SK-N-SH (cell line): ENCODE results near the gene VRK2. TPM values are rescaled to one million over a fixed set of nuclear protein-coding genes. Genes with fewer than 3 reads are reported as not detected.

Experiments used
- CTCF ChIA-PET: fragments of 300-600, 350-600 bp; formaldehyde crosslinking; extraction: SDS; loops from one replicate; lab custom pipeline; 2021; lab: Yijun Ruan, JAX
- POLR2A ChIA-PET: fragments of 350-600 bp; sonication (Branson Sonifier 250); formaldehyde crosslinking; extraction: SDS; loops from one replicate; lab custom pipeline; 2020; ENCODE audit warnings: antibody characterized with exemption, inconsistent platforms; lab: Yijun Ruan, JAX
- DNase-seq: peaks from one replicate; pipeline ENCODE4 v3.0.0; 2012
- H2AFZ ChIP-seq: fragments of 200-600 bp; sonication (generic); 2 replicates; pipeline ENCODE4 v1.8.1; 2016; ENCODE audit warnings: antibody characterized with exemption, mild to moderate bottlenecking, low read depth
- H3F3A ChIP-seq: fragments of 200-600 bp; sonication (generic); replicated peaks from 2 replicates; pipeline ENCODE3; 2016; ENCODE audit warnings: antibody characterized with exemption, mild to moderate bottlenecking; ENCODE audit not compliant: insufficient read depth
- H3K27ac ChIP-seq, 2 experiments: fragments of 200-500 bp in 1 of 2; fragments of 200-600 bp in 1 of 2; sonication (Bioruptor generic) in 1 of 2; sonication (generic), shearing (Covaris generic) in 1 of 2; 2 replicates each; pipeline versions ENCODE4 v1.5.1 to v1.6.1; 2014 to 2016; ENCODE audit warnings: low read depth in 2 of 2, inconsistent platforms in 1 of 2, low read length in 1 of 2, mild to moderate bottlenecking in 1 of 2, mixed read lengths in 1 of 2
- H3K27me3 ChIP-seq: fragments of 200-600 bp; sonication (generic), shearing (Covaris generic); 2 replicates; pipeline ENCODE4 v1.6.1; 2016; ENCODE audit warnings: mixed run types; ENCODE audit not compliant: insufficient read depth
- H3K36me3 ChIP-seq, 2 experiments: fragments of 200-500 bp in 1 of 2; fragments of 200-600 bp in 1 of 2; sonication (Bioruptor generic) in 1 of 2; sonication (generic) in 1 of 2; replicated peaks in 1 of 2; 2 replicates each; pipeline versions ENCODE3 to v1.5.1; 2014 to 2016; ENCODE audit warnings: low read length in 1 of 2, mild to moderate bottlenecking in 1 of 2; ENCODE audit not compliant: insufficient read depth in 2 of 2, control insufficient read depth in 1 of 2
- H3K4me1 ChIP-seq, 2 experiments: fragments of 200-500 bp in 1 of 2; fragments of 200-600 bp in 1 of 2; sonication (Bioruptor generic) in 1 of 2; sonication (generic), shearing (Covaris generic) in 1 of 2; 2 replicates each; pipeline versions ENCODE4 v1.5.1 to v1.6.1; 2014 to 2016; ENCODE audit warnings: low read depth in 1 of 2, low read length in 1 of 2, mixed run types in 1 of 2; ENCODE audit not compliant: insufficient read depth in 2 of 2, control insufficient read depth in 1 of 2
- H3K4me2 ChIP-seq: fragments of 200-600 bp; sonication (generic), shearing (Covaris generic); 2 replicates; pipeline ENCODE4 v1.6.1; 2017; ENCODE audit warnings: mixed run types
- H3K4me3 ChIP-seq, 2 experiments: fragments of 200-500 bp in 1 of 2; fragments of 200-600 bp in 1 of 2; sonication (Bioruptor generic) in 1 of 2; sonication (generic), shearing (Covaris generic) in 1 of 2; 2 replicates each; pipeline versions ENCODE4 v1.5.1 to v1.8.1; 2014 to 2016; ENCODE audit warnings: low read depth in 2 of 2, inconsistent platforms in 1 of 2, low read length in 1 of 2, mild to moderate bottlenecking in 1 of 2, mixed read lengths in 1 of 2, moderate library complexity in 1 of 2
- H3K79me2 ChIP-seq: fragments of 200-600 bp; sonication (generic); 2 replicates; pipeline ENCODE4 v1.8.1; 2017; ENCODE audit warnings: mild to moderate bottlenecking; ENCODE audit not compliant: insufficient read depth
- H3K9ac ChIP-seq: fragments of 200-600 bp; sonication (generic); 2 replicates; pipeline ENCODE4 v1.6.1; 2017; ENCODE audit warnings: mixed run types
- H3K9me2 ChIP-seq: fragments of 200-600 bp; sonication (generic); 2 replicates; pipeline ENCODE4 v1.6.1; 2017; ENCODE audit warnings: mixed run types
- H3K9me3 ChIP-seq: fragments of 200-600 bp; sonication (generic); 2 replicates; pipeline ENCODE4 v1.6.1; 2017; ENCODE audit warnings: mixed run types, mild to moderate bottlenecking, moderate library complexity
- H4K20me1 ChIP-seq: fragments of 200-600 bp; sonication (generic); 2 replicates; pipeline ENCODE4 v1.6.1; 2017; ENCODE audit warnings: mild to moderate bottlenecking, mixed run types; ENCODE audit not compliant: insufficient read depth
- EP300 ChIP-seq, 2 experiments: IDR thresholded peaks; 2 replicates each; pipeline versions ENCODE4 v1.4.0 to v1.6.1; 2012; ENCODE audit warnings: borderline replicate concordance in 1 of 2, low read depth in 1 of 2, low read length in 1 of 2
- FOSL2 ChIP-seq: IDR thresholded peaks from 2 replicates; pipeline ENCODE4 v1.4.0; 2012; ENCODE audit warnings: low read depth, mild to moderate bottlenecking, moderate library complexity, borderline replicate concordance
- NFIC ChIP-seq: IDR thresholded peaks from 2 replicates; pipeline ENCODE4 v1.4.0; 2012; ENCODE audit warnings: borderline replicate concordance
- RAD21 ChIP-seq: IDR thresholded peaks from 2 replicates; pipeline ENCODE4 v1.6.1; 2012; ENCODE audit warnings: mild to moderate bottlenecking, low read length
- RXRA ChIP-seq: IDR thresholded peaks from 2 replicates; pipeline ENCODE4 v1.4.0; 2012; ENCODE audit warnings: low read depth, mild to moderate bottlenecking, borderline replicate concordance
- TAF1 ChIP-seq: IDR thresholded peaks from 2 replicates; pipeline ENCODE4 v1.6.1; 2012; ENCODE audit warnings: low read depth, mild to moderate bottlenecking, low read length, moderate library complexity, borderline replicate concordance
- TEAD4 ChIP-seq: IDR thresholded peaks from 2 replicates; pipeline ENCODE4 v1.4.0; 2012; ENCODE audit warnings: mild to moderate bottlenecking, borderline replicate concordance; ENCODE audit not compliant: insufficient read depth
- WGBS: methylation state at CpG from one replicate; pipeline ENCODE4 v1.1.6; 2017; ENCODE audit warnings: low lambda C conversion rate; 5-methylcytosine and 5-hydroxymethylcytosine counted together
- polyA plus RNA-seq, 3 experiments: library from polyadenylated mRNA; depleted of rRNA; stranded (reverse); fragments of >200 nt; gene quantifications; 2 replicates each; pipeline ENCODE4 v1.2.3, GENCODE V29; 2012
- TF ChIP-seq, protein P1 (sequence below): fragments of 150-350 bp; IDR thresholded peaks from 2 replicates; pipeline ENCODE4 v1.6.1; 2016; ENCODE audit warnings: mild to moderate bottlenecking, low read depth, low read length
- TF ChIP-seq, protein P2 (sequence below): IDR thresholded peaks from 2 replicates; pipeline ENCODE4 v1.4.0; 2012; ENCODE audit warnings: low read depth
- TF ChIP-seq, protein P3 (sequence below): IDR thresholded peaks from 2 replicates; pipeline ENCODE4; 2012
- TF ChIP-seq, protein P4 (sequence below): IDR thresholded peaks from 2 replicates; pipeline ENCODE4 v1.6.1; 2012; ENCODE audit warnings: mild to moderate bottlenecking, low read depth, low read length, moderate library complexity

VRK2 gene
- polyA plus RNA-seq, 1 of the 3 experiments (the other 2 are of a cell fraction) = not detected

DNA sequence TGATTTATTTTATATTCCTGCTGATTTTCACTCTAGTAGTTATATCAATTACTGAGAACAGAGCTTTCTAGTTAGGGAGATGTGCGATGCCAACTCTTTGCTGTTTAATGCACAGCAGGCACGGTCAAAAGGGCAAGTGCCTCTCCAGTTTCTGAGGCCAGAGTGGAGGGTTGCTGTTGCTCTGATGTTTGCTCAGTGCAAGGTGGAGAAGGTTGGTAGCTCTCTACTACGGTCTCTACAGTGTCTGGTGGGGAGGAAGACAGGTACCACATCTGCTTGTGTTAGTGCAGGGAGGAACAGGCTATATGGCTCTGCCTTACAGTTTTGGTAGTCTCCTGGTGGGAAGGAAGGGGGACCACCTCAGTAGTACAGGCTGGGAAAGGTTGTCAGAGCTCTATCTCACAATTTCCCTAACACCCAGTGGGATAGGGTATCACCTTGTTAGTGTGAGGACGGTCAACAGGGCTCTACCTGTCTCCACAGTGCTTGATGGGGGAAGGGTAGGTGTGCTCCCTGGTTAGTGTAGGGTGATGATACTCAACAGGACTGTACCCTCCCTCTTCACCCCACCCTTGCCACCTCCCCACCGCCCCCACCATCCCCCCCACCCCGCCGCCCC, 108.7 kb downstream of the VRK2 start:
- no peaks in the 10 kb centered on the region for H3K9me2 ChIP-seq
- peak overlapping the region in 1 of 2 experiments; percentile 48; a peak in 1 of 4 replicates for H3K27ac ChIP-seq
- H3K4me2 ChIP-seq = no peak overlapping the region
- WGBS = 84% methylated on average over 6 of the region's 7 CpGs
- no peak for DNase-seq
- no peaks in the 10 kb centered on the region for H4K20me1 ChIP-seq
- no peak overlapping the region for H3K9ac ChIP-seq
- no peaks in the 10 kb centered on the region for H3K9me3 ChIP-seq
- no peaks in the 10 kb centered on the region for H3F3A ChIP-seq
- peaks cover 5 to 18% of the 10 kb centered on the region in 2 experiments for H3K36me3 ChIP-seq
- no peaks in the 10 kb centered on the region for H3K27me3 ChIP-seq
- no peak overlapping the region for H3K4me3 ChIP-seq
- H3K79me2 ChIP-seq = no peaks in the 10 kb centered on the region
- CTCF ChIA-PET = interaction anchor here (1.2 kb wide), 2 partner anchors 293 to 396 kb away, joined by 3 read pairs; no protein-coding TSS in a partner anchor
- POLR2A ChIA-PET = no interaction called here
- peaks cover 0 to 6% of the 10 kb centered on the region in 2 experiments; a peak in 1 of 4 replicates for H3K4me1 ChIP-seq
- TF ChIP-seq NFIC = no peak
- no peak for TF ChIP-seq RAD21
- TF ChIP-seq EP300 (IDR thresholded peaks at IDR 0.05; ENCODE audit: borderline replicate concordance in 1 of 2, low read depth in 1 of 2, low read length in 1 of 2) = no peak
- TF ChIP-seq, protein P1, sequence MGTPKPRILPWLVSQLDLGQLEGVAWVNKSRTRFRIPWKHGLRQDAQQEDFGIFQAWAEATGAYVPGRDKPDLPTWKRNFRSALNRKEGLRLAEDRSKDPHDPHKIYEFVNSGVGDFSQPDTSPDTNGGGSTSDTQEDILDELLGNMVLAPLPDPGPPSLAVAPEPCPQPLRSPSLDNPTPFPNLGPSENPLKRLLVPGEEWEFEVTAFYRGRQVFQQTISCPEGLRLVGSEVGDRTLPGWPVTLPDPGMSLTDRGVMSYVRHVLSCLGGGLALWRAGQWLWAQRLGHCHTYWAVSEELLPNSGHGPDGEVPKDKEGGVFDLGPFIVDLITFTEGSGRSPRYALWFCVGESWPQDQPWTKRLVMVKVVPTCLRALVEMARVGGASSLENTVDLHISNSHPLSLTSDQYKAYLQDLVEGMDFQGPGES = no peak
- H2AFZ ChIP-seq = no peak overlapping the region

DNA sequence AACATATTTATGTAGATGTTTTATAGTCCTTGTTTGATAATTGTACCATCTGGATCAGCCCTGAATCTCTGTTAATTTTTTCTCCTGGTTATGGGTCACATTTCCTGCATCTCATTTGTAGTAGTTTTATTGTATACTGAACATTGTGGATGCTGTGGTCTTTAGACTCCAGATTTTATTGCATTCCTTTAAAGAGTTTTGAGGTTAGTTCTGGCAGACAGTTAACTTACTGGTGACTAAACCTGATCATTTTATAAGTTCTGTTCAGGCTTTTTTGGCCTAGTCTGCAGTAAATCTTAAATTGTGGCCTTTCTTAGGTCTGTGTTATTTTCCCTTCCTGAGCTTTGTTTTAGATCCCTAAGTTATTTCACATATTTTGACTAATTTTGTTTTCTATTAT, 110.2 kb downstream of the VRK2 start:
- Histone ChIP-seq H4K20me1 (no peaks in the 10 kb centered on the region), H3K4me1 (peaks cover 0 to 6% of the 10 kb centered on the region in 2 experiments; a peak in 1 of 4 replicates), H3K9me2 (no peaks in the 10 kb centered on the region), H3K27me3 (no peaks in the 10 kb centered on the region), H3K9me3 (no peaks in the 10 kb centered on the region), H3K27ac (no peak overlapping the region), H3F3A (no peaks in the 10 kb centered on the region), H2AFZ (no peak overlapping the region), H3K79me2 (no peaks in the 10 kb centered on the region), H3K9ac (no peak overlapping the region), H3K4me2 (no peak overlapping the region), H3K36me3 (peaks cover 14 to 32% of the 10 kb centered on the region in 2 experiments), H3K4me3 (no peak overlapping the region)
- DNase-seq = no peak
- TF ChIP-seq TAF1 = no peak
- TF ChIP-seq, protein P2, sequence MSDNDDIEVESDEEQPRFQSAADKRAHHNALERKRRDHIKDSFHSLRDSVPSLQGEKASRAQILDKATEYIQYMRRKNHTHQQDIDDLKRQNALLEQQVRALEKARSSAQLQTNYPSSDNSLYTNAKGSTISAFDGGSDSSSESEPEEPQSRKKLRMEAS = no peak
- CTCF ChIA-PET = no interaction called here
- POLR2A ChIA-PET = no interaction called here

DNA sequence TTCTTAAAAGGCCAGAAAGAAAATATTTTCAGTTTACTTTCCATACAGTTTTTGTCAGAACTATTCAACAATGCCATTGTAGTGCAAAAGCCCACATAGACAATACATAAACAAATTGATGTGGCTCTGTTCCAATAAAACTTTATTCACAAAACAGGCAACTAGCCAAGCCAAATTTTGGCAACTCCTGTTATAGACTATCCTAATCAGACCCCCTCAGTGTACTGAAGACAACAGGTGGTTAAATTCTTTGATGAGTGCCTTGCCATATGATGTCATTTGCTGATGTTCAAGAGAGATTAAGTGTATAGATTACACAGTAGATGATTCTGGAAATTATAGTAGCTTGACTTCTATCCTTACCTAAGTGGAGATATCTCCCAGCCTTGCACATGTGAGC, 111.1 kb downstream of the VRK2 start:
- Histone ChIP-seq H2AFZ (no peak overlapping the region), H3F3A (no peaks in the 10 kb centered on the region), H3K27ac (no peak overlapping the region), H3K4me1 (peaks cover 0 to 6% of the 10 kb centered on the region in 2 experiments; a peak in 1 of 4 replicates), H3K36me3 (peaks cover 21 to 37% of the 10 kb centered on the region in 2 experiments), H3K9ac (no peak overlapping the region), H3K9me3 (no peaks in the 10 kb centered on the region), H3K4me3 (no peak overlapping the region), H3K9me2 (no peaks in the 10 kb centered on the region), H3K4me2 (no peak overlapping the region), H3K27me3 (no peaks in the 10 kb centered on the region), H4K20me1 (no peaks in the 10 kb centered on the region), H3K79me2 (no peaks in the 10 kb centered on the region)
- TF ChIP-seq RXRA (no peak), TEAD4 (no peak), TAF1 (no peak), RAD21 (no peak), FOSL2 (no peak)
- TF ChIP-seq, protein P3, sequence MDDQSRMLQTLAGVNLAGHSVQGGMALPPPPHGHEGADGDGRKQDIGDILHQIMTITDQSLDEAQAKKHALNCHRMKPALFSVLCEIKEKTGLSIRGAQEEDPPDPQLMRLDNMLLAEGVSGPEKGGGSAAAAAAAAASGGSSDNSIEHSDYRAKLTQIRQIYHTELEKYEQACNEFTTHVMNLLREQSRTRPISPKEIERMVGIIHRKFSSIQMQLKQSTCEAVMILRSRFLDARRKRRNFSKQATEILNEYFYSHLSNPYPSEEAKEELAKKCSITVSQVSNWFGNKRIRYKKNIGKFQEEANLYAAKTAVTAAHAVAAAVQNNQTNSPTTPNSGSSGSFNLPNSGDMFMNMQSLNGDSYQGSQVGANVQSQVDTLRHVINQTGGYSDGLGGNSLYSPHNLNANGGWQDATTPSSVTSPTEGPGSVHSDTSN = no peak
- TF ChIP-seq, protein P4, sequence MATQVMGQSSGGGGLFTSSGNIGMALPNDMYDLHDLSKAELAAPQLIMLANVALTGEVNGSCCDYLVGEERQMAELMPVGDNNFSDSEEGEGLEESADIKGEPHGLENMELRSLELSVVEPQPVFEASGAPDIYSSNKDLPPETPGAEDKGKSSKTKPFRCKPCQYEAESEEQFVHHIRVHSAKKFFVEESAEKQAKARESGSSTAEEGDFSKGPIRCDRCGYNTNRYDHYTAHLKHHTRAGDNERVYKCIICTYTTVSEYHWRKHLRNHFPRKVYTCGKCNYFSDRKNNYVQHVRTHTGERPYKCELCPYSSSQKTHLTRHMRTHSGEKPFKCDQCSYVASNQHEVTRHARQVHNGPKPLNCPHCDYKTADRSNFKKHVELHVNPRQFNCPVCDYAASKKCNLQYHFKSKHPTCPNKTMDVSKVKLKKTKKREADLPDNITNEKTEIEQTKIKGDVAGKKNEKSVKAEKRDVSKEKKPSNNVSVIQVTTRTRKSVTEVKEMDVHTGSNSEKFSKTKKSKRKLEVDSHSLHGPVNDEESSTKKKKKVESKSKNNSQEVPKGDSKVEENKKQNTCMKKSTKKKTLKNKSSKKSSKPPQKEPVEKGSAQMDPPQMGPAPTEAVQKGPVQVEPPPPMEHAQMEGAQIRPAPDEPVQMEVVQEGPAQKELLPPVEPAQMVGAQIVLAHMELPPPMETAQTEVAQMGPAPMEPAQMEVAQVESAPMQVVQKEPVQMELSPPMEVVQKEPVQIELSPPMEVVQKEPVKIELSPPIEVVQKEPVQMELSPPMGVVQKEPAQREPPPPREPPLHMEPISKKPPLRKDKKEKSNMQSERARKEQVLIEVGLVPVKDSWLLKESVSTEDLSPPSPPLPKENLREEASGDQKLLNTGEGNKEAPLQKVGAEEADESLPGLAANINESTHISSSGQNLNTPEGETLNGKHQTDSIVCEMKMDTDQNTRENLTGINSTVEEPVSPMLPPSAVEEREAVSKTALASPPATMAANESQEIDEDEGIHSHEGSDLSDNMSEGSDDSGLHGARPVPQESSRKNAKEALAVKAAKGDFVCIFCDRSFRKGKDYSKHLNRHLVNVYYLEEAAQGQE = no peak
- ChIA-PET POLR2A (no interaction called here), CTCF (interaction anchor here (1.3 kb wide), 1 partner anchor 290 kb away, joined by 3 read pairs; no protein-coding TSS in a partner anchor)
- no peak for DNase-seq
